A673 (cell line): ENCODE data around the gene HOXD3. TPM values are rescaled to one million over a fixed set of nuclear protein-coding genes. Genes with fewer than 3 reads are reported as not detected.

Experiments used
- BruUV-seq: library from RNA; stranded (reverse); fragments of 400-500 nt; replicated peaks from 2 replicates; lab custom pipeline; 2021; lab: Mats Ljungman, UMichigan
- CTCF ChIA-PET: fragments of 300-600 bp; sonication (Branson Sonifier 250); formaldehyde crosslinking; loops from one replicate; lab custom pipeline; 2022; ENCODE audit warnings: antibody characterized with exemption; lab: Charles Lee
- POLR2A ChIA-PET: fragments of 300-600 bp; sonication (Branson Sonifier 250); formaldehyde crosslinking; loops from one replicate; lab custom pipeline; 2022; ENCODE audit warnings: antibody characterized with exemption; ENCODE audit not compliant: low non-redundant PET; lab: Charles Lee
- DNase-seq: peaks from one replicate; pipeline ENCODE4 v3.0.0-alpha.2; 2015; ENCODE audit warnings: low spot score
- H3K27ac ChIP-seq: fragments of 200-600 bp; sonication (generic); 2 replicates; pipeline ENCODE4 v1.5.1; 2016; ENCODE audit warnings: mixed run types, low read depth, mild to moderate bottlenecking, mixed read lengths, antibody characterized with exemption, low read length; ENCODE audit not compliant: poor library complexity, severe bottlenecking
- H3K27me3 ChIP-seq: fragments of 200-600 bp; sonication (generic); replicated peaks from 2 replicates; pipeline ENCODE4 v1.6.1; 2017; ENCODE audit warnings: mixed run types, low read depth, mild to moderate bottlenecking, mixed read lengths, antibody characterized with exemption, low read length; ENCODE audit not compliant: insufficient read depth, poor library complexity
- H3K36me3 ChIP-seq: fragments of 200-600 bp; sonication (generic); 2 replicates; pipeline ENCODE4 v1.6.1; 2016; ENCODE audit warnings: mixed run types, mild to moderate bottlenecking, mixed read lengths, antibody characterized with exemption, low read length; ENCODE audit not compliant: insufficient read depth, poor library complexity, severe bottlenecking
- H3K4me1 ChIP-seq: fragments of 200-600 bp; sonication (generic); 2 replicates; pipeline ENCODE4 v1.6.1; 2017; ENCODE audit warnings: mixed run types, mild to moderate bottlenecking, mixed read lengths, antibody characterized with exemption, low read length; ENCODE audit not compliant: insufficient read depth, poor library complexity, severe bottlenecking
- H3K4me3 ChIP-seq: fragments of 200-600 bp; sonication (generic); 2 replicates; pipeline ENCODE4 v1.5.1; 2016; ENCODE audit warnings: low read depth, mixed run types, mild to moderate bottlenecking, mixed read lengths, low read length; ENCODE audit not compliant: poor library complexity, severe bottlenecking
- H3K9me3 ChIP-seq: fragments of 200-600 bp; sonication (generic); 2 replicates; pipeline ENCODE4 v1.6.1; 2016; ENCODE audit warnings: mixed run types, low read depth, mild to moderate bottlenecking, mixed read lengths, antibody characterized with exemption, low read length; ENCODE audit not compliant: poor library complexity, severe bottlenecking
- CTCF ChIP-seq: fragments of 300-800, 200-600 bp; sonication (generic); conservative IDR thresholded peaks from 2 replicates; pipeline ENCODE4 v1.5.1; 2017; ENCODE audit warnings: low read depth, mild to moderate bottlenecking, antibody characterized with exemption, low read length, moderate library complexity, mixed read lengths
- EZH2 ChIP-seq: fragments of 200-600 bp; sonication (generic); IDR thresholded peaks from 2 replicates; pipeline ENCODE4 v1.6.1; 2017; ENCODE audit warnings: borderline replicate concordance, low read depth, mild to moderate bottlenecking, mixed read lengths, antibody characterized with exemption, low read length; ENCODE audit not compliant: poor library complexity, severe bottlenecking
- intact Hi-C: fragments of 100-400 bp; cut with micrococcal nuclease; formaldehyde crosslinking; loops from one replicate; pipeline ENCODE4 v1.10.0; 2022; ENCODE audit not compliant: unreplicated experiment
- total RNA-seq: library from RNA; stranded (reverse); gene quantifications from 2 replicates; pipeline ENCODE4 v1.2.3, GENCODE V29; 2021

Gene HOXD3
- total RNA-seq, 1 experiment from 2014 or later, result 41.3 TPM

GRCh38 chr2:176152350-176153181 is 4.5 kb upstream of the HOXD3 start:
- Histone ChIP-seq H3K4me1 (peaks cover 10% of the 10 kb centered on the region), H3K9me3 (no peaks in the 10 kb centered on the region), H3K27ac (no peak overlapping the region), H3K36me3 (peaks cover 84% of the 10 kb centered on the region), H3K4me3 (no peak overlapping the region), H3K27me3 (no peaks in the 10 kb centered on the region)
- POLR2A ChIA-PET, result no interaction called here
- DNase-seq, result no peak
- BruUV-seq, result no TSS peak
- TF ChIP-seq CTCF (no peak), EZH2 (no peak)
- intact Hi-C loops, result no loop called here
- CTCF ChIA-PET, result no interaction called here

GRCh38 chr2:176154576-176155252 is 2.4 kb upstream of the HOXD3 start:
- no peak overlapping the region for H3K27ac ChIP-seq
- DNase-seq, result no peak
- H3K9me3 ChIP-seq, result no peaks in the 10 kb centered on the region
- no peak overlapping the region for H3K4me3 ChIP-seq
- peaks cover 65% of the 10 kb centered on the region for H3K36me3 ChIP-seq
- peaks cover 25% of the 10 kb centered on the region for H3K4me1 ChIP-seq
- POLR2A ChIA-PET, result interaction anchor here (0.6 kb wide), 1 partner anchor 1109 kb away, joined by 3 read pairs; no protein-coding TSS in a partner anchor
- H3K27me3 ChIP-seq, result no peaks in the 10 kb centered on the region
- CTCF ChIA-PET, result interaction anchor here (0.6 to 0.9 kb wide), 2 partner anchors 300 to 1570 kb away, joined by 5 to 6 read pairs; no protein-coding TSS in a partner anchor
- intact Hi-C loops, result loop anchor here (5.0 kb wide), 1 partner anchor 303 kb away; no protein-coding TSS in a partner anchor
- no TSS peak for BruUV-seq
- TF ChIP-seq CTCF (no peak), EZH2 (no peak)

GRCh38 chr2:176155356-176156044 is 1.6 kb upstream of the HOXD3 start:
- intact Hi-C loops, result loop anchor here (5.0 kb wide), 1 partner anchor 302 kb away; no protein-coding TSS in a partner anchor
- Histone ChIP-seq H3K27ac (no peak overlapping the region), H3K4me3 (no peak overlapping the region), H3K4me1 (peaks cover 25% of the 10 kb centered on the region), H3K36me3 (peaks cover 63% of the 10 kb centered on the region), H3K9me3 (no peaks in the 10 kb centered on the region), H3K27me3 (no peaks in the 10 kb centered on the region)
- ChIA-PET POLR2A (no interaction called here), CTCF (interaction anchor here (0.6 kb wide), 1 partner anchor 1569 kb away, joined by 5 read pairs; no protein-coding TSS in a partner anchor)
- no TSS peak for BruUV-seq
- TF ChIP-seq EZH2 (no peak), CTCF (no peak)
- DNase-seq, result no peak
